ENCODE results near the gene CRAT.

CRAT gene

DNA sequence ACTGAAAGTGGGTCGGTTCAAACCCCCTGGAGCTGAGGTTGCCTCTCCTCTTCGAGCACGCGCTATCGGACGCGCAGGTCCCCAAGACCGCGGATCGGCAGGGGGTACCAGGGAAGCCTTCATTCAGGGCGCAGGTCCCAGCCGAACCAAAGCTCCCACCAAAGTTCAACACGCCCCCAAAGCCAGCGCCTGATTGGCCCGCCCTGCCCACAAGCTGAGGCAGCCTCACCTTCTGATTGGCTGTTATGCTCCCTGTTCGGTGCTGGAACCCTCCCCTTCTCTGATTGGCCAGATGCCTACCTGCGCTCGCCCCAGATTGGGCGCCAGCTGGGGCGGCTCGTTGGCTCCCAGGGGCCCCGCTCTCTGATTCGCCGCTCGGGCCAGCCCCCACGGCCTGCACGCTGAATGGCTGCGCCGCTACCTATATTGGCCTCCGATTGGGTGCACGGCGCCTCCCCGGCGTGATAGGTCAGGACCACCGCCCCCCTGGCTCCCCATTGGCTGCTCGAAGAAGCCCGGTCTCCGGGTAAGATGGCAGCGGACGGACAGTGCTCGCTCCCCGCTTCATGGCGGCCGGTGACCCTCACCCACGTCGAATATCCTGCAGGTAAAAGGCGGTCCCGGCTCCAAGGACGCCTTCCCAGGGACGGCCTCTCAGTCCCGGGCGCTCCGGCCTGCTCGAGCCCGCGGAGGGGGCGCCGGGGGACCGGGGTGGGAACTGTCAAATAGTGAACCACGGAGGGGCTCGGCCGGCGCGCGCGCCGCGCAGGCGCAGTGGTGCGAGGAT lies 29.8 kb downstream of the CRAT start, which contains the start of gene DOLPP1:
DOLPP1 (plus strand) TSS at position 511 of the 787 bp plus-strand sequence; CDS start at position 532, 21 bp downstream.
- DNase-seq = peak; percentile 100

DNA sequence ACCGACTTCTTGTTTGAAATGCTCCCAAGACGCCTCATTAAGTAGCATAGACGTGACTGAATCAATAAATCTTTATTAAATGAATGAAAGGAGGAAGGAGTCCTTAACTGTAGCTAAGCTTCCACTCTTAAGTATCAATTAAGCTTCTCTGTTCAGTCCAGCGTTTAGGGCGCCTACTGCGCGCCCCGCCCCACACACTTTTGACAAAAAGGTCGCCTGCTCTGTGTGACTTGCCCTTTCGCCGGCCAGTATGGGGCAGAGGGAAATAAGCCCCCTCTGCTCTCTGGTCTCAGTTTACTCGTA lies 30.3 kb downstream of the CRAT start:
- no peak for DNase-seq

DNA sequence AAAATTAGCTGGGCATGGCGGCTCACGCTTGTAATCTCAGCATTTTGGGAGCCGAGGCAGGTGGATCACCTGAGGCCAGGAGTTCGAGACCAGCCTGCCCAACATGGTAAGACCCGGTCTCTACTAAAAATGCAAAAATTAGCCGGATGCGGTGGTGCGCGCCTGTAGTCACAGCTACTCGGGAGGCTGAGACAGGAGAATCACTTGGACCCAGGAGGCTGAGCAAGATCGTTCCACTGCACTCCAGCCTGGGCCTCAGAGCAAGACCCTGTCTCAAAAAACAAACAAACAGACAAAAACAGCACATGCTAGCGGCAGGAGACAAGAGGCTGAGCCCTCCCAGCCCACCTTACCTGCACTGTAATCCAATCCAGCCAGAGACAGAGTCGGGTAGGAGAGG lies 30.8 kb downstream of the CRAT start:
- no peak for DNase-seq

DNA sequence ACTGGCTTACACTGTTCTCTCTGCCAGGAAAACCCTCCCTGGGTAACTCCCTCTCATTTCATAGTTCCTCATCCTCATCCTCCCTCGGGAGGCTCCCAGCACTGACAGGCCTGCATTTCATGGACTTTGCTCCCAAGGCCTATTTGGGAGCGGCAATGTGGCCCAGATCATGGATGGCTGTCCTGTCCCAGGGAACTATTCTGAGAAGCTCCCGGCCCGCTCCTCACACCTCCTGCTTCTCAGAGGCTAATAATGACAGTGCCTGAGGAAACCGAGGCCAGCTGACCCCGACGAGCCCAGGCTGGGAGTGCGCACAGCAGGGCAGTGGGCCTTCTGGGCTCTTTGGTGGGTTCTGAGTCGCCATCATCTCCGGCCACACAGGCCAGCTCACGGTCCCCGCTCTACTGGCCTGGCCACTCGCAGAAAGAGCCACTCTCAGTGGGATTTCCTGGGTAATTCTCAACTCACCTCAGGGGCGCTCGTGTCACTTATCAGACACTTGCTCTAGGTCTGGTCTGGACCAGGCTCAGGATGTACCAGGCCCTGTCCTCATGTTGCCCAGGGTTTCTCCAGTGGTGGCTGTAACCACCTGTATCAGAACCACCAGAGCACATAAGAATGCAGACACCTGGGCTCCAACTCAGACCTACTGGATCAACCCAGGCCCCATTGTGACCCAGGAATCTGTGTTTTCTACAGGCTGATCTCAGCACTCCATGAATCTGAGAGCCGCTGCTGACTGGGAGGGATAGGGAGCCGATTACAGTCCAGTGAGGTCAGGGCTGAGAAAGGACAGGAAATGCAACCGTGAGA lies 31.7 kb downstream of the CRAT start:
- DNase-seq = no peak

DNA sequence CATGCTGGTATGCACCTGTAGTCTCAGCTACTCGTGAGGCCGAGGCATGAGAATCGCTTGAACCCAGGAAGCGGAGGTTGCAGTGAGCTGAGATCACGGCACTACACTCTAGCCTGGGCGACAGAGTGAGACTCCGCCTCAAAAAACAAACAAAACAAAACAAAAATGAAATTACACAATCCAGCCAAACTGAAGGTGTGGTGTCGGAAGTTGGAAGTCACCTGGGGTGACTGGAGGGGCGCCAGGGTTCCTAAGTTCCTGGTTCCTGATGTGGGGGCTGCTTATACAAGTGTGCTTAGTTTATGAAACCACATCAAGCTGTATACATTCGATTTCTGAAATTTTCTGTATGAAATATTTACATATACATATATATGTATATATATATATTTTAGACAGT lies 33.4 kb downstream of the CRAT start:
- no peak for DNase-seq

DNA sequence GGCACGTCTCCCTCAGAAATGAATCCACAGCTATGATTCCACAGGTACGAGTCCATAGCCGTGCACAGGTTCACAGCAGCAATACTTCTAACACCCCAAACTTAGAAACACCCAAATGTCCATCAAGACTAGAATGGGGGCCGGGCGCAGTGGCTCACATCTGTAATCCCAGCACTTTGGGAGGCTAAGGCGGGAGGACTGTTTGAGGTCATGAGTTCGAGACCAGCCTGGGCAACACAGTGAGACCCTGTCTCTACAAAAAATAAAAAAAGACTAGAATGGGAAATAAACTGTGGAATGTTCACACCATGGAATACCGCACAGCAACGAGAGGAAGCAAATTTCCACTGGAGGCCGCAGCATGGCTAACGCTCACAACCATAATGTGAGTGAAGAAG lies 34.0 kb downstream of the CRAT start:
- no peak for DNase-seq

DNA sequence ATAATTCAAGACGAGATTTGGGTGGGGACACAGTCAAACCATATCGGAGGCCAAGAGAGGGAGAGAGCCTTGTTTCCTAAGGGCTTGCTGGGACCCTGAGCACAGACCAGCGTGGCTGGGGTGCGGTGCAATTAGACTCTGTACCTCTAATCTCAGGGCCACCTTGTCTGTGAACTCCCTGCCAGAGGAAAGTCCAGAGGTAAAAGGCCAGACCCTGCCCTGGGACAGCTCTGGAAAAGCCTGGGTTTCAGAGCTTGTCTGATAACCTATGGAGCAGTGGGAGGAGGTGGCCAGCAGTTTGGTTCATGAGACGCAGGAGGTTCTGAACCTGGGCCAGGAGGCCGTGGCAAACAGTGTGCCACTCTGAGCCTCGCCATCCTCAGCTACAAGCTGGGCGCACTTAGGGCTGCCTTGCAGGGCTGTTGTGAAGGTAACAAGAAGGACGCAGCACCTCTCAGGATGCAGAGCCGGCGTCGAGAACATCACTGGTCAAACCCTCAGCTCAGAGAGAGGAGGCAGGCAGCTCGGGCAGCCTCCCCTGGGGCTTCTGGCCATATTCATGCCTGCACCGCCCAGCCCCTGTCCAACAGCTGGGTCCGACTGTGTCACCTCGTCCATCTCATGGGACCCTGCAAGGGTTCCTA lies 34.5 kb downstream of the CRAT start:
- DNase-seq = no peak

DNA sequence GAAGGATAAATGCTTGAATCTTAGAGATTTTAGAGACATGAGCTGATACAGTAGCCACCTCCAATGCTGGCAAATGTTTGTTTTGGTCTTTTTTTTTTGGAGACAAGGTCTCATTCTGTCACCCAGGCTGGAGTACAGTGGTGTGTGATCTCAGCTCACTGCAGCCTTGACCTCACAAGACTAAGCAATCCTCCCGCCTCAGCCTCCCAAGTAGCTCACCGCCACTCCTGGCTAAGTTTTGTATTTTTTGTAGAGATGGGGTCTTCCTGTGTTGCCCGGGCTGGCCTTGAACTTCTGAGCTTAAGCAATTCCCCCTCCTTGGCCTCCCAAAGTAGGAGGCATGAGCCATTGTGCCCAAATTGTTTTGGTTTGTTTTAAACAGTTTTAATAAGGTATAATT lies 36.5 kb downstream of the CRAT start:
- DNase-seq = no peak

DNA sequence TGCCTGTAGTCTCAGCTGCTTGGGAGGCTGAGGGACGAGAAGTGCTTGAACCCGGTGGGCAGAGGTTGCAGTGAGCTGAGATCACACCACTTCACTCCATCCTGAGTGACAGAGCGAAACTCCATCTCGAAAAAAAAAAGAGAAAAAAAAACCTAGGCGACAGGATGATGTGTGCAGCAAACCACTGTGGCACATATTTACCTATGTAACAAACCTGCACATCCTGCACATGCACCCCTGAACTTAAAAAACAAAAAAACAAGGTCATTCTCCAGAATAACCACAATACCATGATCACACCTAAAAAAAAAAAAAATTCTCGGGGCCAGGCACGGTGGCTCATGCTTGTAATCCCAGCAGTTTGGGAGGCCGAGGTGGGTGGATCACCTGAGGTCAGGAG lies 37.2 kb downstream of the CRAT start:
- DNase-seq = no peak

DNA sequence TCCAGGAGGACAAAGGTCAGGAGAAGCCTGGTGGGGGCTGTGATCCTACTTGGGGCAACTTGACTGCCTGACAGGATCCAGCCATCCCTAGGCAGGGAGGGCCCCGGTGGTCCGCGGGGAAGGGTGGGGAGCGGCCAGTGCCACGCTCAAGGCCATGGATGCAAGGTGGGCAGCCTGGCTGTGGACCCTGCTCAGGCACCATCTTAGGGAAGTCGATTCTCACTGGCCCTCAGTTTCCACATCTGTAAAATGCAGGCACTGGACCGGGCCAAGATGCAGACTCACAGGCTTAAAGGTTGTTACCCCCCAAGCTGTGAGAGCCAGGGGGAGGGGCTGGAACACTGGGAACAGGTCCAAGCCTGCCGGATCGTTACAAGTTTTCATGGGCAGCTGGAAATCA lies 38.4 kb downstream of the CRAT start:
- no peak for DNase-seq

DNA sequence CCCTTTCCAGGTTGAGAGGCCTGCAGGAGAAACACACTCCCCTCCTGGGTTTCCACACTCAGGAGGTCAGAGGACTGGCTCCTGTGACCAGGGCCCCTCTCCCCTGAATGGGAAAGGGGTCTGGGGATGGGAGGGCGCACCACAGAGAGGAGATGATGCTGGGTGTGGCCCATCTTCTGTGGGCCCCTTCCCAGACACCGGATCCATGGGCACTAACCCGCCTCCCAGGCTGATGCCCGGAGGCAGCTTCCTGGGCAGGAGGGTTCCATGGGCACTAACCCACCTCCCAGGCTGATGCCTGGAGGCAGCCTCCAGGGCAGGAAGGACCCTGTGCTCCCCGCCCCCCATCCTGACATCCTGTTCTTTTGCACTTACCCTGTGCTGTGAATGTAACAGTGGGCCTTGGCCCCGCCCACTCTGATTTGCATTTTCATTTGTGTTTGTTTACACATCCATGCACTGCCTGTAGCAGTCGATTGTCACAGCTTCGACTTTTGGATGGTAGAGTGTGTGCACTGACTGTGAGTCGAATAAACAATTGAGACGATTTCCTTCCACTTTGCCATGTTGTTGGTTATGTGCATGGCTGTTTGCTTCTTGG lies 39.0 kb downstream of the CRAT start:
- DNase-seq = no peak

DNA sequence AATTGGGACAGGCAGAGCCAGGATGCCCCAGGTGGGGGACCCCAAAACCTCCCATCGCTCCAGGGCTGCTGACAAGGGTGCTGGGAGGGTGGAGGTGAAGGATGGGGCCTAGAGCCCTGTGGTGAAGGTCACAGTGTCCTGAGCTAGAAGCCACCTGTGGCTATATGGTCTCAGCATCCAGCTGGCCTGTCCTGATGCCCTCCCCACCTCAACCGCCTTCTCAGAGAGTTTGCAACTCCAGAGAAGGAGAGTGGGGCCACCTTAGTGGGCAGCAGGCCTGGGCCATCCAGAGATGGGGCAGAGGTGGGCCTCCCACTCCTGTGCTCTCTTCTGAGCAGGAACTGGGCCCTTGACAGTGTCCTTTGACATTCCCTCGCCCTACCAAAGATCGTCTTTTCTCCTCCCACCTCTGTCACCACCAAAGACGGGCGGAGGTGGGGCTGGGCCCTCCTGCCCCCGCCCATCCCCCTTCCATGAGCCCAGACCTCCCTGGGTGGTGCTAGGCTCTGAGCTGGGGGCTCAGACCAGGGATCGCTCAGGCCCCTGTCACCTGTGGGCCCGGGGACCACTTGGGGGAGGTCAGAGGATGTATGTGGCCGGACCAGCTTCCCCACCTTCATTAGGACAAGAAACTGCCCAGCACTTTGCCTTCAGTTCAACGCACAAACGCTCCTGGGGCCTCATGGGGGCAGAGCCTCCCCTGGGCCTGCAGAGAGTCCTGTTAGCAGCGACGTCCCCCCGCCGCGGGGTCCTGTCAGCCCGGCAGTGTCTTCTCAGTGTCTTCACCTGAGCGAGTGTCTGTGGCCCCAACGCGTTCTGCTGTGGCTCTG lies 39.7 kb downstream of the CRAT start:
- no peak for DNase-seq

DNA sequence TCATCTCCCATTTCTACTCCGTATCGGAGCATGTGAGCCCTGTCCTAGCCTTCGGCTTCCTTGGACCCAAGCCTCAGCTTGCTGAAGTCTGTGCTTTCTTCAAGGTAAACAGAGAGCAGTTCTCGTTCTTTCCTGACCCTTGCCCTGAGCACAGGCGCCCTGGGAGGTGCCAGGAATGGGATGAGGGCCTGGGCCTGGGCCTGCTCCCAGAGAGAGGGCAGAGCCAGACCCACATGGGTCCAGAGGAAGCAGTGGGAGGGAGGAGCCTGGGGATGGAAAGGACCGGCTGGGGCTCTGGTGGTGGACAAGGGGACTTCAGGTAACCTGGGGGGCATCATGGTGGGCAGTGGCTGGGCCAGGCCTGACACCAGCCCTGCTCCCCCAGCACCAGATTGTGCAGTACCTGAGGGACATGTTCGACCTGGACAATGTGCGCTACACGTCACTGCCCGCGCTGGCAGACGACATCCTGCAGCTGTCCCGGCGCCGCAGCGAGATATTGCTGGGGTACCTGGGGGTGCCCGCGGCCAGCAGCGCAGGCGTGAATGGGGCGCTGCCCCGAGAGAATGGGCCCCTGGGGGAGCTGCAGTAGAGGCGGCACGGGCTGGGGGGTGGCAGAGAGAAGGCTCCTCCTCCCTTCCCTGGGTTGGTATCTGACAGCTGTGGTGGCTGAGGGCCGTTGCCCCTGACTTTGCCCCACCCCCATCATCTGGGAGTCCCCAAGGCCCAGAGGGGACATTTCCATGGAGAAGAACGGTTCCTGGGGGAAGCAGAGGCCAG lies 40.5 kb downstream of the CRAT start:
- DNase-seq = no peak

DNA sequence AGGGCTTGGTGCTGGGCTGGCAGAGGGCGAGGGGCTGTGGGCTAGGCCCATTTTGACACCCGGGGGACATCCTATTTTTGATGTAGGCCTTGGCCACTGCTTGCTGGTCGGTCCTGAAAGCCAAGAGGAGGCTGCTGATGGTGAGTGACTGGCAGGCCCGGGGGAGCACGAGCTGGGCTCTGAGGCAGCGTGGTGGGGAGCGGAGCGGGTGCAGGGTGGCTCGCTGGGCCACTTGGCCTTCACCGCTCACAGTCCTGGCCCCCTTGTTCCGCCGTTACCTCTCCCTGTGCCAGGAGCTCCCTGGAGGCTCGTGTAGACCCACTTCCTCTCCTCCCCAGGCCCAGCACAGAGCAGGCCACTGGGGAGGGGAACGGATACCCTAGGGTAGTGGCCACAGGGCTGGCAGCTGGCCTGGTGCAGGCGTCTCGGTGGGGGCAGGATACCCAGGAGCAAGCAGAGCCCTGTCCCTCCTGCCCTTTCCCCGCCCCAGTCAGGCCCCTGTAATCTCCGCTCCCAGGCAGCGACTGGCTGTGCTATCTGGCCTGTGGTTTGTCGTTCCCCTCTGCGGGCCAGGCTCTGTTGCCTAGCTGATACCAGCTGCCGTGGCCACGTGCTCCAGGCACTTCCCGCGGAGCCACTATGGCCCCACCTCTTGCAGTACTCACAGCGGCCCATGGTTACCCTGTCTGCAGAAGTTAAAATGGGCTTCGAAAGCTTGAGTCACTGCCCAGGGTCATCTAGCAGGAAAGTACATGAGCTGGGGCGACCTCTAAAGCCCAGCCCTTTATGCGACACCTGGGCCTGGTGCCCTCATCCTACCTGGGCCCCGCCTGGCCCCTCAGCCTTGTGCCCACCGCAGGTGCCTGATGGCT lies 41.4 kb downstream of the CRAT start:
- peak; percentile 52 for DNase-seq

DNA sequence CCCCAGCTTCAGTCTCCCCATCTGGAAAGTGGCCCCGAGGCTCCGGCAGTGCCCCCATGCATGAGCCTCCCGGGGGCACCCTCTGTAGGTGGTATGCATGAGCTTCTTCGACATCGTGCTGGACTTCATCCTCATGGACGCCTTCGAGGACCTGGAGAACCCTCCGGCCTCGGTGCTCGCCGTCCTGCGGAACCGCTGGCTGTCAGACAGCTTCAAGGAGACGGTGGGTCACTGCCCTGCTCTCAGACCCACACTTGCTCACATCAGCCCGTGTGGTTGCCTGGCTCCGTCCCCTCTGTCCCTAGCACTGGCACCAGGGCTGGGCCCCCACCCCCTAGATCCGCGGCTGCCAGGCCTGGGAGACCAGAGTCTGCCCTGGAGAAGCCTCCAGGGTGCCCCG lies 42.5 kb downstream of the CRAT start:
- DNase-seq = no peak

DNA sequence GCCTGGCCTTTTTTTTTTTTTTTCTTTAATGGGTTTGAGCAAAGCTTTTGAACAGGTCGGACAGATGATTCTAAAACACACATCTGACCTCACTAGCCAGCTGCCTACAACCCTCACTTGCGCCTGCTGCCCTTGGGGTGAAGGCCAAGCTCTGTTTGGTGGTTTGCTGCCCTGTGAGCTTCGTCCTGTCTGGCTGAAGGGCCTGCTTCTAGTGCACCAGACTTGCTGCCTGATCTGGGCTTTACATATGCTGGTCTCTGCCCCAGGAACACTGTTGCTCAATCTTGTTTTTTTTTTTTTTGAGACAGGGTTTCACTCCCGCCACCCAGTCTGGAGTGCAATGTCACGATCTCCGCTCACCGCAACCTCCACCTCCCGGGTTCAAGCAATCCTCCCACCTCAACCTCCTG lies 46.1 kb downstream of the CRAT start:
- no peak for DNase-seq

DNA sequence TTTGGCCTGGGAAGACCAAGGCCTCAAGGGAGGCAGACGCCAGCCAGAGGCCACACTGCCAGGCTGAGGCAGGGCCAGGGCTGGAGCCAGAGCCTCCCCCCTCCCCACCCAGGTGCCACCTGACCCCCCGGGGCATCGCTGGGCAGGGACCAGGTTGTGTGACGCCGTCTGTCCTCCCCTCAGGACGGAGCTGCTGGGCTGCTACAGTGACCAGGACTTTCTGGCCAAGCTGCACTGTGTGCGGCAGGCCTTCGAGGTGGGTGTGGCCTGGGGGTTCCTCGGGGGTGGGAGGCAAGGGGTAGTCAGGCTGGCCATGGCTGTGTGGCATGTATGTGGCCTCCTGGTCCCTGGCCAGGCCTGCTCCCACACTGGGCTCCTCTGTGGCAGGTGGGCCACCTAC lies 47.5 kb downstream of the CRAT start:
- DNase-seq = no peak

DNA sequence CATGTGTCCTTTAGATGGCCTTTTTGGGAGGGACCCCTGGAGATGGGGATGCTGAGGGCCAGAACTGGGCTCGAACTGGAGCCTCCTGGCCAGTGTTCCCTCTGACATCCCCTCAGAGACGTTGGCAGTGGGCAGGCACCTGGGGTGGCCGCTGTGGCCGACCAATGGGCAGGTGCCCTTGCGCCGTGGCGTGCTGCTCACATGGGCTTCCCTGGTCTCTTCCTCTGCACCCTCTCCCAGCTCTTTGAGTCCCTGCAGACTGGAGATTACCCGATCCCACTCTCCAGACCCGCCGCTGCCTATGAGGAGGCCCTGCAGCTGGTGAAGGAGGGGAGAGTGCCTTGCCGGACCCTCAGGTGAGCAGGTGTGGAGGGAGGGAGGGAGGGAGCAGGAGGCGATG lies 49.6 kb downstream of the CRAT start:
- no peak for DNase-seq

DNA sequence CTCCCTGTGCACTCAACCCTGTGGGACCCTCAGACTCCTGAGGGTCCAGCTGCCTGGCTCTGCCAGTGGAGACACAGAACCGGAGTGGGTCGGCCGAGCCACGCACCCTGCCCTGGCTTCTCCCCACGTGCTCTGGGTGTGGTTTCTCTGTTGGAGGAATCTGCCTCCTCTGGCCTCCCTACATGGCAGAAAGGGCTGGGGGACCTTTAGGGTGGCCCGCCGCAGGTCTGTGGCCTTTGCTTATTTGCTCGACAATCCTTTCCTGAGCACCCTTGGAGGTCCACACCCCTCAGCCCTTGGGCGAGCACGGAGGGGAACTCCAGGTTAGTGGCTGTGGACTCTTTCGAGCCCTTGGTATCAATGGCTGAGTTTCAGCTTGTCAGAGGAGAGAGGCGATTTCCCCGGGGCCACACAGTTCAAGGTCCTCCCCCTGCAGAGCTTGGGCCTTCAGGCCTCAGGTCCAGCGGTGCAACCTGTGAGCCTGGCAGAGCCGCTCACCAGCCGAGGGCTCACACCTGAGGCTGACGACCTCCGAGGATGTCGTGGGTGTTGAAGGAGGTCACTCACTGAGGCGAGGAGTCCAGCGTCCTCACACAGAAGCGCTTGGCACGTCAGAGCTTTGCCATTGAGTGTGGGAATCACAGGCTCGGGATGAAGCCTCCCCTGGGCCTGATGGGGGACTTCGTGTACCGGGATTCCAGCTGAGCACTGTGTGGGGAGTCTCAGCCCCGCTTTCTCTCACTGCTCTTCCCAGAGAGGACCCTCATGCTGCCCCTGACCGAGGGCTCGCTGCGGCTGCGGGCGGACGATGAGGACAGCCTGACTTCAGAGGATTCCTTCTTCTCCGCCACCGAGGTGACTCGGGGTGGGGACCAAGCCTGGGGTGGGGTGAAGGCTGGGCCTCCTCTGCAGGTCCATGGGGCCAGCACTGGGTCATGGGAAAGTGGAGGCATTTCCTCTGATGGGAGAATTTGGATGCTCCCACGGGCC lies 50.5 kb downstream of the CRAT start:
- DNase-seq = no peak
